GM12892 (cell line): Measurements from ENCODE around the gene HPS1.

Source experiments
- POLR2A ChIP-seq: IDR thresholded peaks from 2 replicates; pipeline ENCODE4 v1.6.1; 2011; ENCODE audit warnings: low read depth, low read length, control low read depth
- TAF1 ChIP-seq: IDR thresholded peaks from 2 replicates; pipeline ENCODE4 v1.6.1; 2011; ENCODE audit warnings: low read depth, mild to moderate bottlenecking, control low read depth, low read length, borderline replicate concordance

GRCh38 chr10:98414932-98415730, 31.6 kb downstream of the HPS1 start, which contains the start of gene PYROXD2:
- TF ChIP-seq POLR2A, result no peak
- no peak for TF ChIP-seq TAF1
